ENCODE data around the gene TPST1.

TPST1 gene

GRCh38 chr7:66188645-66189044 lies 16.5 kb upstream of the TPST1 start:
- H3K4me3 ChIP-seq (ENCODE audit: low read depth, low read length) = no peak overlapping the region
- TF ChIP-seq, protein P1, sequence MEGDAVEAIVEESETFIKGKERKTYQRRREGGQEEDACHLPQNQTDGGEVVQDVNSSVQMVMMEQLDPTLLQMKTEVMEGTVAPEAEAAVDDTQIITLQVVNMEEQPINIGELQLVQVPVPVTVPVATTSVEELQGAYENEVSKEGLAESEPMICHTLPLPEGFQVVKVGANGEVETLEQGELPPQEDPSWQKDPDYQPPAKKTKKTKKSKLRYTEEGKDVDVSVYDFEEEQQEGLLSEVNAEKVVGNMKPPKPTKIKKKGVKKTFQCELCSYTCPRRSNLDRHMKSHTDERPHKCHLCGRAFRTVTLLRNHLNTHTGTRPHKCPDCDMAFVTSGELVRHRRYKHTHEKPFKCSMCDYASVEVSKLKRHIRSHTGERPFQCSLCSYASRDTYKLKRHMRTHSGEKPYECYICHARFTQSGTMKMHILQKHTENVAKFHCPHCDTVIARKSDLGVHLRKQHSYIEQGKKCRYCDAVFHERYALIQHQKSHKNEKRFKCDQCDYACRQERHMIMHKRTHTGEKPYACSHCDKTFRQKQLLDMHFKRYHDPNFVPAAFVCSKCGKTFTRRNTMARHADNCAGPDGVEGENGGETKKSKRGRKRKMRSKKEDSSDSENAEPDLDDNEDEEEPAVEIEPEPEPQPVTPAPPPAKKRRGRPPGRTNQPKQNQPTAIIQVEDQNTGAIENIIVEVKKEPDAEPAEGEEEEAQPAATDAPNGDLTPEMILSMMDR (IDR thresholded peaks at IDR 0.05; ENCODE audit: control insufficient read depth, extremely low read depth, insufficient read depth) = no peak
- no peak for DNase-seq (ENCODE audit: low read depth)

GRCh38 chr7:66189695-66190503 lies 15.2 kb upstream of the TPST1 start:
- TF ChIP-seq, protein P1 (IDR thresholded peaks at IDR 0.05; ENCODE audit: control insufficient read depth, extremely low read depth, insufficient read depth) = no peak
- DNase-seq (ENCODE audit: low read depth) = no peak
- H3K4me3 ChIP-seq (ENCODE audit: low read depth, low read length) = no peak overlapping the region

GRCh38 chr7:66190504-66190857 lies 14.7 kb upstream of the TPST1 start:
- DNase-seq (ENCODE audit: low read depth) = no peak
- no peak overlapping the region for H3K4me3 ChIP-seq (ENCODE audit: low read depth, low read length)
- TF ChIP-seq, protein P1 (IDR thresholded peaks at IDR 0.05; ENCODE audit: control insufficient read depth, extremely low read depth, insufficient read depth) = no peak

DNA sequence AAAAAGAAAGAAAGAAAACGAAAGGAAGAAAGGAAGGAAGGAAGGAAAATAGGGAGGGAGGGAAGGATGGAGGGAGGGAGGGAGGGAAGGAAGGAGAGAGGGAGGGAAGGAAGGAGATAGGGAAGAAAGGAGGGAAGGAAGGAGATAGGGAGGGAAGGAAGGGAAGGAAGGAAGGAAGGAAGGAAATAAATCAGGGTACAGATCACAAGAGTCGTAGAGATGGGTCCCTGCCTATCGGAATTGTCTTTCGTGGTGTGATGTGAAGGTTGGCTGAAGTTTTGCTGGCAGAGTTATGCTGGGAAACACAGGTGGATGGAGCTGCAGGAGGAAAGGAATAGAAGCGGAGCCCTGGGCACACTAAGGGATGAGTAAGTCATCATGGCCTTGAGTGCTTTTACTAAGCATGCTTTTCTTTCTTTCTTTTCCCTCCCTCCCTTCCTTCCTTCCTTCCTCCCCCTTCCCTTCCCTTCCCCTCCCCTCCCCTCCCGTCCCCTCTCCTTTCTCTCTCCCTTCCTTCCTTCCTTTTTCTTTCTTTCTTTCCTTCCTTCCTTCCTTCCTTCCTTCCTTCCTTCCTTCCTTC lies 11.9 kb upstream of the TPST1 start:
- TF ChIP-seq, protein P1 (IDR thresholded peaks at IDR 0.05; ENCODE audit: control insufficient read depth, extremely low read depth, insufficient read depth) = no peak
- no peak for DNase-seq (ENCODE audit: low read depth)
- no peak overlapping the region for H3K4me3 ChIP-seq (ENCODE audit: low read depth, low read length)

DNA sequence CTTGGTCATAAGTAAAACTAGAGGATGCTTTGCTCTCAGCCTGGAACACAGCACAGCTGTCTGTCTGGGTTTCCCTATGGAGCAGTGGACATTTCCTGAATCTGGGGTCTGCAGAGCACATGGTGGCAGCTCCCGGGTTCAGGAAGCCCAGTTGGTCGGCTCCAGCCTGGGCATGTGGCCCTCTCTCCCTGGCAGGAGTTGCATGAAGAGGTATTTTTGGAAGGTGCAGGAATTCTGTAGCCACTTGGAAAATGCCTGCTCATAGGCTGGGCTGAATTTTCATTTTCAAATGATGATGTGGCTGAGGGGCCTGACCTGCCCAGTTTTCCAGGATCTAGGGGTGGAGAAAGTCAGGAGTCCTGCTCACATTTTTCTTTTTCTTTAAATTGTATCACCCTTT lies 6.7 kb upstream of the TPST1 start:
- TF ChIP-seq, protein P1 (IDR thresholded peaks at IDR 0.05; ENCODE audit: control insufficient read depth, extremely low read depth, insufficient read depth) = no peak
- H3K4me3 ChIP-seq (ENCODE audit: low read depth, low read length) = no peak overlapping the region
- no peak for DNase-seq (ENCODE audit: low read depth)

GRCh38 chr7:66198956-66199355 lies 6.2 kb upstream of the TPST1 start:
- no peak overlapping the region for H3K4me3 ChIP-seq (ENCODE audit: low read depth, low read length)
- TF ChIP-seq, protein P1 (IDR thresholded peaks at IDR 0.05; ENCODE audit: control insufficient read depth, extremely low read depth, insufficient read depth) = no peak
- DNase-seq (ENCODE audit: low read depth) = no peak
